GM18520 (cell line): ENCODE data around the gene ADCY5.

Source experiments
- ATAC-seq: cut with Tn5 transposase; IDR thresholded peaks from one replicate; pipeline ENCODE4 v1.9.1; 2021; ENCODE audit not compliant: unreplicated experiment

The ADCY5 gene

GRCh38 chr3:123292321-123293310 is 156.3 kb downstream of the ADCY5 start:
- ATAC-seq: no peak

- no peak for ATAC-seq
Observed at GRCh38 chr3:123291404-123291803, 157.5 kb downstream of the ADCY5 start.

GRCh38 chr3:123290962-123291361 is 157.9 kb downstream of the ADCY5 start:
- ATAC-seq: no peak

GRCh38 chr3:123290107-123290930 is 158.6 kb downstream of the ADCY5 start:
- ATAC-seq: no peak

- no peak for ATAC-seq
Observed at GRCh38 chr3:123289391-123290106, 159.3 kb downstream of the ADCY5 start.

- no peak for ATAC-seq
Observed at GRCh38 chr3:123287962-123288302, 161.0 kb downstream of the ADCY5 start.

GRCh38 chr3:123287051-123287961 is 161.6 kb downstream of the ADCY5 start:
- no peak for ATAC-seq

- ATAC-seq: no peak
Observed at GRCh38 chr3:123286308-123287023, 162.4 kb downstream of the ADCY5 start.

GRCh38 chr3:123285931-123286307 is 163.0 kb downstream of the ADCY5 start:
- no peak for ATAC-seq

GRCh38 chr3:123285479-123285878 is 163.4 kb downstream of the ADCY5 start:
- no peak for ATAC-seq

- ATAC-seq: no peak
Observed at GRCh38 chr3:123285066-123285465, 163.8 kb downstream of the ADCY5 start.

GRCh38 chr3:123284399-123285010 is 164.4 kb downstream of the ADCY5 start:
- ATAC-seq: no peak

GRCh38 chr3:123283657-123284398 is 165.1 kb downstream of the ADCY5 start:
- no peak for ATAC-seq

GRCh38 chr3:123283074-123283473 is 165.8 kb downstream of the ADCY5 start:
- ATAC-seq: no peak

GRCh38 chr3:123282461-123282860 is 166.4 kb downstream of the ADCY5 start:
- no peak for ATAC-seq

GRCh38 chr3:123281929-123282328 is 167.0 kb downstream of the ADCY5 start:
- ATAC-seq: no peak

- no peak for ATAC-seq
Observed at GRCh38 chr3:123281406-123281805, 167.5 kb downstream of the ADCY5 start.

- no peak for ATAC-seq
Observed at GRCh38 chr3:123279121-123279520, 169.8 kb downstream of the ADCY5 start.
